ENCODE results near the gene ZAP70. TPM values are rescaled to one million over a fixed set of nuclear protein-coding genes. Genes with fewer than 3 reads are reported as not detected.

ZAP70 gene
- total and polyA plus RNA-seq, 2 donors (not counting 1 experiment from before 2014, with no cell fraction given) = 3.4 to 20.5 TPM

DNA sequence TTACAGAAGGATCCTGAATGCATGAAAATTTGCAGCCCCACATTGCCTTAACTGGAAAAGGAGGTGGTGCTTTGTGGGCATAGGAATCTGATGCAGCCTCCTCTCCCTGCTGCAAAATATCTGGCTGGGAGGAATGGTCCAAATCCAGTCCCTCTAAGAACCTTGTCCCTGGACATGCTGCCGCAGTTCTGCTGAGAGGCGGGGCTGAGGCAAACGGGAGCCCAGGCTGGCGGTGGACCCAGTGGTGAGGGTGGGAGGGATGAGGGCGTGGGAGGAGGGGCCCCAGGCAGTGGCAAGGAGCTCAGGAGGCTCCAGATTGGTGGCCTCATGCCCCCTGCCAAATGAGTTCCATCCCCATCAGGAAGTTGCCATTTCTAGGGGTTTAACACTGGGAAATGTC lies 36.2 kb downstream of the ZAP70 start:
- no peak overlapping the region for H3K27ac Mint-ChIP-seq
- ChIA-PET POLR2A (no interaction called here), CTCF (interaction anchor here (1.1 to 6.1 kb wide), 2 partner anchors 8 to 50 kb away, joined by 3 to 36 read pairs; no protein-coding TSS in a partner anchor)
- Histone ChIP-seq H4K20me1 (ENCODE audit: control insufficient read depth, insufficient read depth, low read length, poor library complexity, severe bottlenecking) (no peaks in the 10 kb centered on the region), H3K27ac (ENCODE audit: low read length in 2 of 2) (no peak overlapping the region), H3K27me3 (replicated peaks in 1 of 4; ENCODE audit: control extremely low read depth in 1 of 4, control insufficient read depth in 3 of 4, insufficient read depth in 4 of 4, low read length in 3 of 4) (no peaks in the 10 kb centered on the region), H3K9me3 (ENCODE audit: control extremely low read depth in 1 of 3, control insufficient read depth in 2 of 3, insufficient read depth in 1 of 3, low read length in 2 of 3) (peaks cover 0 to 15% (median 0%) of the 10 kb centered on the region in 3 donors), H3K4me2 (replicated peaks; ENCODE audit: low read depth, low read length, poor library complexity, severe bottlenecking) (no peak overlapping the region), H3K4me1 (ENCODE audit: control insufficient read depth in 2 of 2, insufficient read depth in 2 of 2, low read length in 2 of 2) (peaks cover 20 to 28% of the 10 kb centered on the region in 2 donors), H3K79me2 (ENCODE audit: control insufficient read depth, insufficient read depth, low read length) (no peaks in the 10 kb centered on the region), H2AFZ (ENCODE audit: insufficient read depth, low read depth, low read length, poor library complexity, severe bottlenecking) (no peak overlapping the region), H3K4me3 (ENCODE audit: control extremely low read depth in 1 of 5, extremely low read depth in 1 of 5, insufficient read depth in 1 of 5, low read depth in 2 of 5, low read length in 4 of 5) (no peak overlapping the region), H3K9ac (ENCODE audit: low read length) (no peak overlapping the region), H3K36me3 (replicated peaks in 1 of 2; ENCODE audit: control extremely low read depth in 1 of 2, control insufficient read depth in 1 of 2, extremely low read depth in 1 of 2, insufficient read depth in 2 of 2, low read length in 1 of 2) (peaks cover 0 to 33% of the 10 kb centered on the region in 2 experiments)
- DNase-seq = no peak
- TF ChIP-seq EZH2 (IDR thresholded peaks at IDR 0.05; ENCODE audit: borderline replicate concordance, insufficient read depth, low read depth, low read length, poor library complexity, severe bottlenecking) (no peak), CTCF (IDR thresholded peaks at IDR 0.05) (no peak)
- H3K4me3 Mint-ChIP-seq = no peak overlapping the region
- peaks cover 27% of the 10 kb centered on the region for H3K4me1 Mint-ChIP-seq
- H3K9me3 Mint-ChIP-seq (ENCODE audit: insufficient read depth) = no peaks in the 10 kb centered on the region
- intact Hi-C loops (cut with micrococcal nuclease) = no loop called here
- H3K27me3 Mint-ChIP-seq = no peaks in the 10 kb centered on the region
- 87% methylated on average over 5 of the region's 5 CpGs for WGBS (ENCODE audit: insufficient coverage)
- no peak for ATAC-seq (ENCODE audit: low read depth)

GRCh38 chr2:97750017-97750416 lies 36.6 kb downstream of the ZAP70 start:
- intact Hi-C loops (cut with micrococcal nuclease) = no loop called here
- Mint-ChIP-seq H3K4me1 (peaks cover 29% of the 10 kb centered on the region), H3K4me3 (no peak overlapping the region), H3K27me3 (no peaks in the 10 kb centered on the region), H3K27ac (no peak overlapping the region), H3K9me3 (ENCODE audit: insufficient read depth) (no peaks in the 10 kb centered on the region)
- POLR2A ChIA-PET = no interaction called here
- no peak for DNase-seq
- ATAC-seq (ENCODE audit: low read depth) = no peak
- H4K20me1 ChIP-seq (ENCODE audit: control insufficient read depth, insufficient read depth, low read length, poor library complexity, severe bottlenecking) = no peaks in the 10 kb centered on the region
- whole genome bisulfite sequencing (ENCODE audit: insufficient coverage) = no CpG with 5 or more reads among the region's 4 CpGs
- H3K27ac ChIP-seq (ENCODE audit: low read length in 2 of 2) = no peak overlapping the region
- TF ChIP-seq CTCF (IDR thresholded peaks at IDR 0.05) = no peak
- no peak for TF ChIP-seq EZH2 (IDR thresholded peaks at IDR 0.05; ENCODE audit: borderline replicate concordance, insufficient read depth, low read depth, low read length, poor library complexity, severe bottlenecking)
- peaks cover 0 to 37% of the 10 kb centered on the region in 2 experiments for H3K36me3 ChIP-seq (replicated peaks in 1 of 2; ENCODE audit: control extremely low read depth in 1 of 2, control insufficient read depth in 1 of 2, extremely low read depth in 1 of 2, insufficient read depth in 2 of 2, low read length in 1 of 2)
- CTCF ChIA-PET = interaction anchor here (1.1 to 6.1 kb wide), 2 partner anchors 8 to 50 kb away, joined by 3 to 36 read pairs; no protein-coding TSS in a partner anchor
- H3K4me3 ChIP-seq (ENCODE audit: control extremely low read depth in 1 of 5, extremely low read depth in 1 of 5, insufficient read depth in 1 of 5, low read depth in 2 of 5, low read length in 4 of 5) = no peak overlapping the region
- H3K9ac ChIP-seq (ENCODE audit: low read length) = no peak overlapping the region
- no peaks in the 10 kb centered on the region for H3K79me2 ChIP-seq (ENCODE audit: control insufficient read depth, insufficient read depth, low read length)
- H3K4me1 ChIP-seq (ENCODE audit: control insufficient read depth in 2 of 2, insufficient read depth in 2 of 2, low read length in 2 of 2) = peaks cover 20 to 26% of the 10 kb centered on the region in 2 donors
- no peak overlapping the region for H2AFZ ChIP-seq (ENCODE audit: insufficient read depth, low read depth, low read length, poor library complexity, severe bottlenecking)
- H3K27me3 ChIP-seq (replicated peaks in 1 of 4; ENCODE audit: control extremely low read depth in 1 of 4, control insufficient read depth in 3 of 4, insufficient read depth in 4 of 4, low read length in 3 of 4) = no peaks in the 10 kb centered on the region
- H3K4me2 ChIP-seq (replicated peaks; ENCODE audit: low read depth, low read length, poor library complexity, severe bottlenecking) = no peak overlapping the region
- H3K9me3 ChIP-seq (ENCODE audit: control extremely low read depth in 1 of 3, control insufficient read depth in 2 of 3, insufficient read depth in 1 of 3, low read length in 2 of 3) = peaks cover 0 to 15% (median 0%) of the 10 kb centered on the region in 3 donors
